ENCODE data around the gene ZC3H7B. TPM values are rescaled to one million over a fixed set of nuclear protein-coding genes. Genes with fewer than 3 reads are reported as not detected.
"Not testable (repeated sequence)": the region's sequence is repeated elsewhere in the genome, so short reads cannot be mapped to it uniquely, and the experiment has no call there.

ZC3H7B gene
- polyA plus RNA-seq (2012; ENCODE audit: insufficient read depth, insufficient read length, low read depth) = 89.3 TPM

- Histone ChIP-seq H3K4me3 (ENCODE audit: low read depth, low read length) (peak within 1 kb of the TSS; percentile 91), H3K4me1 (peaks cover 9% of the 10 kb centered on the region), H3K36me3 (peaks cover 17% of the 10 kb centered on the region), H3K27me3 (no peaks in the 10 kb centered on the region), H3K9me3 (no peaks in the 10 kb centered on the region)
- peak; percentile 90 for DNase-seq
- peak; percentile 51 for TF ChIP-seq CTCF (IDR thresholded peaks at IDR 0.05; ENCODE audit: low read depth, low read length)
These were observed at the start of gene ZC3H7B for GRCh38 chr22:41301085-41302020. ZC3H7B (plus strand) TSS chr22:41301525; CDS start chr22:41320661, 19,136 bp downstream.

- TF ChIP-seq CTCF (IDR thresholded peaks at IDR 0.05; ENCODE audit: low read depth, low read length) = no peak
- Histone ChIP-seq H3K4me1 (no peaks in the 10 kb centered on the region), H3K36me3 (peaks cover 93% of the 10 kb centered on the region), H3K4me3 (ENCODE audit: low read depth, low read length) (no peak overlapping the region), H3K9me3 (no peaks in the 10 kb centered on the region), H3K27me3 (no peaks in the 10 kb centered on the region)
- DNase-seq = no peak
These were observed 49.0 kb upstream of the ZC3H7B start for GRCh38 chr22:41252365-41252764.

- H3K4me3 ChIP-seq (ENCODE audit: low read depth, low read length) = no peak overlapping the region
- no peaks in the 10 kb centered on the region for H3K4me1 ChIP-seq
- H3K9me3 ChIP-seq = no peaks in the 10 kb centered on the region
- H3K36me3 ChIP-seq = peaks cover 94% of the 10 kb centered on the region
- DNase-seq = no peak
- H3K27me3 ChIP-seq = no peaks in the 10 kb centered on the region
- no peak for TF ChIP-seq CTCF (IDR thresholded peaks at IDR 0.05; ENCODE audit: low read depth, low read length)
These were observed 47.1 kb upstream of the ZC3H7B start for GRCh38 chr22:41254230-41254629.

- TF ChIP-seq CTCF (IDR thresholded peaks at IDR 0.05; ENCODE audit: low read depth, low read length) = no peak
- H3K9me3 ChIP-seq = no peaks in the 10 kb centered on the region
- peaks cover 93% of the 10 kb centered on the region for H3K36me3 ChIP-seq
- no peaks in the 10 kb centered on the region for H3K27me3 ChIP-seq
- no peak for DNase-seq
- H3K4me3 ChIP-seq (ENCODE audit: low read depth, low read length) = no peak overlapping the region
- no peaks in the 10 kb centered on the region for H3K4me1 ChIP-seq
These were observed 44.8 kb upstream of the ZC3H7B start for GRCh38 chr22:41256254-41257253.

GRCh38 chr22:41257696-41258095 lies 43.6 kb upstream of the ZC3H7B start:
- H3K4me3 ChIP-seq (ENCODE audit: low read depth, low read length) = no peak overlapping the region
- no peak for DNase-seq
- TF ChIP-seq CTCF (IDR thresholded peaks at IDR 0.05; ENCODE audit: low read depth, low read length) = no peak
- no peaks in the 10 kb centered on the region for H3K27me3 ChIP-seq
- H3K9me3 ChIP-seq = no peaks in the 10 kb centered on the region
- H3K4me1 ChIP-seq = no peaks in the 10 kb centered on the region
- H3K36me3 ChIP-seq = peaks cover 94% of the 10 kb centered on the region

- H3K4me1 ChIP-seq; H3K27me3 ChIP-seq; H3K4me3 ChIP-seq (ENCODE audit: low read depth, low read length); H3K9me3 ChIP-seq; DNase-seq: not testable (repeated sequence)
- peaks cover 96% of the 10 kb centered on the region for H3K36me3 ChIP-seq
These were observed 41.6 kb upstream of the ZC3H7B start for GRCh38 chr22:41259756-41260155.
